Nephron (organoid): ENCODE data around the gene DAB2.

Experiments
- H3K27ac Mint-ChIP-seq, 3 experiments: 2 replicates each; pipeline ENCODE4 v1.8.0; 2020; ENCODE audit warnings: mixed read lengths in 3 of 3, mild to moderate bottlenecking in 2 of 3, moderate library complexity in 1 of 3
- H3K27me3 Mint-ChIP-seq: 2 replicates; pipeline ENCODE4 v1.8.0; 2021; ENCODE audit warnings: low read depth, mild to moderate bottlenecking, moderate library complexity, mixed read lengths
- H3K36me3 Mint-ChIP-seq: 2 replicates; pipeline ENCODE4 v1.8.0; 2020; ENCODE audit warnings: low read depth, mixed read lengths
- H3K4me1 Mint-ChIP-seq: 2 replicates; pipeline ENCODE4 v1.8.0; 2020; ENCODE audit warnings: mixed read lengths
- H3K4me3 Mint-ChIP-seq, 3 experiments: 2 replicates each; pipeline ENCODE4 v1.8.0; 2020; ENCODE audit warnings: mild to moderate bottlenecking in 3 of 3, mixed read lengths in 3 of 3, moderate library complexity in 2 of 3
- H3K9me3 Mint-ChIP-seq: 2 replicates; pipeline ENCODE4 v1.8.0; 2020; ENCODE audit warnings: mixed read lengths
- TF ChIP-seq, protein P1 (sequence below), 3 experiments: fragments of 200-600 bp; sonication (generic); IDR thresholded peaks; one replicate each; pipeline ENCODE4 v1.5.0; 2021; ENCODE audit warnings: antibody characterized with exemption in 3 of 3; ENCODE audit not compliant: unreplicated experiment in 3 of 3

DAB2 gene

DNA sequence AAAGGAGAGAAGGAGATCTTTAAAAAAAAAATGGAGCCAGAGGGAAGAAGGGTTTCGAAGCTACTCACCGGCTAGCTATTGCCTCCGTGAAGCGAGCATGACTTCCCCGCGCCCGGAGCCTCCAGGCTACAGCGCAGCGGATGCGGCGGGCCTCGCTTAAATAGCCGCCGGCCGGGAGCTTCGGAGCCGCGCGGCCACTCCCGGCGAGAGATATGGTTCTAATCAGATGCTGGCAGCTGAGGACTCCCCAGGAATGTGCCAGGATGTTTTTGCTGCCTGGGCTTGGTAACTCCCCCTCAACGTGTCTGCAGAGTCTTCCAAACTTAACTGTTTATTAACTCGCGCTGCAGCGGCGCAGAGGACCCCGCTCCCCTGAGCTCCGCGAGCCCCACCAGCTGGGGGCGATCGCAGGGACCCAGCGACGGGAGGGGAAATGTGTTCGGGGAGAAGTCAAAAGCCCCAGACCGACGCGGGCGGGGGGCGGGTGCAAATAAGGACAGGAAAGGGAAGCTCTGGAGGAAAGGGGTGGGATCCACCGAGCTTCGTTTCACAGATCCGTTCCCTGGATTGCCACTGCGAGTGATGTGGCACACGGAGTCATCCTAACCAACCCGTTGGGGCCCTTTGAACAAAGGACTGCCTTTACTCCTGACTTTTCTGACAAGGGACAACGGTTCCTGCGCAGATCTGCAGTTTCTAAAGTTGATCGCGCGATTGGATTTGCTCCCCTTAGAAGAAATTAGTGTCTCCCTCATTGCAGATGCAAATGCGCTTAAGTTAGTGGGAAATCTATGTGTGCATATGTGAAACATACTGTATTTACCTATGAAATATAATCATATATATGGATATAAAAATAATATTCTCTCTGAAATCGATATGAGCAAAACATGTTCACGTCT is at the start of gene DAB2:
Gene DAB2, minus strand, starts transcription at position 245 of the 902 bp plus-strand sequence. CDS start 30,660 bp downstream, outside the sequence.
- Mint-ChIP-seq H3K4me3 (peak within 1 kb of the TSS; percentile 87 to 99 (median 95)), H3K36me3 (no peaks in the 10 kb centered on the region), H3K27ac (peak within 1 kb of the TSS; percentile 83 to 96 (median 85)), H3K27me3 (no peaks in the 10 kb centered on the region), H3K4me1 (peaks cover 52% of the 10 kb centered on the region), H3K9me3 (no peaks in the 10 kb centered on the region)
- TF ChIP-seq, protein P1, sequence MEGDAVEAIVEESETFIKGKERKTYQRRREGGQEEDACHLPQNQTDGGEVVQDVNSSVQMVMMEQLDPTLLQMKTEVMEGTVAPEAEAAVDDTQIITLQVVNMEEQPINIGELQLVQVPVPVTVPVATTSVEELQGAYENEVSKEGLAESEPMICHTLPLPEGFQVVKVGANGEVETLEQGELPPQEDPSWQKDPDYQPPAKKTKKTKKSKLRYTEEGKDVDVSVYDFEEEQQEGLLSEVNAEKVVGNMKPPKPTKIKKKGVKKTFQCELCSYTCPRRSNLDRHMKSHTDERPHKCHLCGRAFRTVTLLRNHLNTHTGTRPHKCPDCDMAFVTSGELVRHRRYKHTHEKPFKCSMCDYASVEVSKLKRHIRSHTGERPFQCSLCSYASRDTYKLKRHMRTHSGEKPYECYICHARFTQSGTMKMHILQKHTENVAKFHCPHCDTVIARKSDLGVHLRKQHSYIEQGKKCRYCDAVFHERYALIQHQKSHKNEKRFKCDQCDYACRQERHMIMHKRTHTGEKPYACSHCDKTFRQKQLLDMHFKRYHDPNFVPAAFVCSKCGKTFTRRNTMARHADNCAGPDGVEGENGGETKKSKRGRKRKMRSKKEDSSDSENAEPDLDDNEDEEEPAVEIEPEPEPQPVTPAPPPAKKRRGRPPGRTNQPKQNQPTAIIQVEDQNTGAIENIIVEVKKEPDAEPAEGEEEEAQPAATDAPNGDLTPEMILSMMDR (IDR thresholded peaks at IDR 0.05; ENCODE audit: unreplicated experiment in 3 of 3) = peak; percentile 56 to 68 (median 65)

DNA sequence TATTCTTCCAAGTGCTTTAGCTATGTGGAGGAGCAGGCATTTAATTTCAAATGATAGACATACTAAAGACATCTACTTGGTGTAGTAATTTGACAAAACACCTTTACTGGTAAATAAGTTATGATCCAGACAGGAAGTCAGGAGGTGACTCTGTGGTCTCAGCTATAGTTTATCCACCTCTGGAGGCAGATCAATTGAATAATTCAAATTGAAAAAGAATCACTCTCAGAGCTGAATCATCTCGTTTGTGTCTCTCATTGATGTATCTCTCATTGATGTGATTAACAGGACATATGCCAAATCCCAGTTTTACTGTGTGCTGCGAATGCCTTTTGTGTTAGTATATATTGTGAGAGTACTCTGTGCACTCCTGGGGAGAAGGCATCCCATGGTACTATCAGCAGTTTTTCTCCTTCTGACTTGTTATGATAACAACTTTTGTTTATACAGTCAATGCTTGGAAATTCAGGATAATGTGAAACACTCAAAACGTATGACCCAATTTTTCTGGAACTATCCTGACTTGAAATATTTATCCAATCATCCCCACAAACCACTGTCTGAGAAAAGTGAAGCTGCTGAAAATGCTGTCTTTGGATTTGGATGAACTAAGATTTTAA is 48.5 kb upstream of the DAB2 start:
- no peaks in the 10 kb centered on the region for H3K9me3 Mint-ChIP-seq
- H3K27me3 Mint-ChIP-seq = no peaks in the 10 kb centered on the region
- H3K36me3 Mint-ChIP-seq = no peaks in the 10 kb centered on the region
- peaks cover 31% of the 10 kb centered on the region for H3K4me1 Mint-ChIP-seq
- no peak overlapping the region for H3K4me3 Mint-ChIP-seq
- TF ChIP-seq, protein P1 (IDR thresholded peaks at IDR 0.05; ENCODE audit: unreplicated experiment in 3 of 3) = no peak
- H3K27ac Mint-ChIP-seq = no peak overlapping the region

DNA sequence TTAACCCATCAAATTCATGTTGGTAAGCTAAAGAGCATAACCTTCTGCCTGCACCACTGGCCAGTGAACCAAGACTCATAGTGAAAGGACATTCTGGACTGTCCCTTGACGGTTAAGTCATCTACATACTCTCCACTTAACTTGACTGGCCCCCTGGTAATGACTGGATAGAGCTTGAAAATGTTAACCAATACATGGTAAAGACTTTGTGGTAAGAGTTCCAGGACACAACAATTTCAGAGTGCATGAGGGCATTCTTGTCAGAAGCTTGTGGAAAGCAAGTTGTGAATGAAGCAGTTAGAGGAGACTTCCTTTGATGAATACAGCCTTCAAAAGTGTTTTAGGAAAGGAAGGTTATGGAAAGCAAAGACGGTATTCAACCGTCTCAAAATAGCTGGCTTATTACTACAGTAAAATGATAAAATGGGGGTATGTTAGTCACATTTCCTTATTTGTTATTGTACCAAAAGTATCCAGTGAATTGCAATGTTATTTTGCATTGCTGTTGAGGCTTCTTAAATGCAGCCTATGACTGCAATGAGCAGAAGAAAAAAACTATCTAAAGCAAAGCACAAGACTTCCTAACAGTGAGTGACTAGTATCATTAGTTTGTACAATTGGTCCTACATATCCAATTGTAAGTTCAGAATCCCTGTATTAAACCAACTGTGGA is 47.2 kb upstream of the DAB2 start:
- Mint-ChIP-seq H3K27ac (no peak overlapping the region), H3K4me3 (no peak overlapping the region), H3K27me3 (no peaks in the 10 kb centered on the region), H3K4me1 (peaks cover 25% of the 10 kb centered on the region), H3K9me3 (no peaks in the 10 kb centered on the region), H3K36me3 (no peaks in the 10 kb centered on the region)
- TF ChIP-seq, protein P1 (IDR thresholded peaks at IDR 0.05; ENCODE audit: unreplicated experiment in 3 of 3) = no peak

DNA sequence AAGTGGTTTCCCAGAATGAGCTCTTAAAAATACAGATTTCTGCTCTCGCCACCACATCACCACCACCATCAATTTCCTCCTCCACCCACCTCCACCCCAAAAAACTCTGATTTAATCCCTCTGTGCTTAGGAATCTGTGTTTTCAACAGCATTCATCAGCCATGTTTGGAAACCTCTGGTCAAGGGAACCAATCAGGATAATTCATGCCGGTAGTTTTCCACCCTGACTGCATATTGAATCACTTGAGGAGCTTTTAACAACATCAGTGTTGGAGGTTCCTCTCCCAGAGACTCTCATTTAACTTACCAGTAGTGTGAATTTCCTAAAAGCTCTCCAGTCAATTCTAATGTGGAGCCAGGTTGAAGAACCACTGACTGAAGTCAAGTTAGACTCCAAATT is 46.0 kb upstream of the DAB2 start:
- Mint-ChIP-seq H3K27ac (no peak overlapping the region), H3K4me3 (no peak overlapping the region), H3K36me3 (no peaks in the 10 kb centered on the region), H3K27me3 (no peaks in the 10 kb centered on the region), H3K4me1 (peaks cover 15% of the 10 kb centered on the region), H3K9me3 (no peaks in the 10 kb centered on the region)
- TF ChIP-seq, protein P1 (IDR thresholded peaks at IDR 0.05; ENCODE audit: unreplicated experiment in 3 of 3) = no peak

DNA sequence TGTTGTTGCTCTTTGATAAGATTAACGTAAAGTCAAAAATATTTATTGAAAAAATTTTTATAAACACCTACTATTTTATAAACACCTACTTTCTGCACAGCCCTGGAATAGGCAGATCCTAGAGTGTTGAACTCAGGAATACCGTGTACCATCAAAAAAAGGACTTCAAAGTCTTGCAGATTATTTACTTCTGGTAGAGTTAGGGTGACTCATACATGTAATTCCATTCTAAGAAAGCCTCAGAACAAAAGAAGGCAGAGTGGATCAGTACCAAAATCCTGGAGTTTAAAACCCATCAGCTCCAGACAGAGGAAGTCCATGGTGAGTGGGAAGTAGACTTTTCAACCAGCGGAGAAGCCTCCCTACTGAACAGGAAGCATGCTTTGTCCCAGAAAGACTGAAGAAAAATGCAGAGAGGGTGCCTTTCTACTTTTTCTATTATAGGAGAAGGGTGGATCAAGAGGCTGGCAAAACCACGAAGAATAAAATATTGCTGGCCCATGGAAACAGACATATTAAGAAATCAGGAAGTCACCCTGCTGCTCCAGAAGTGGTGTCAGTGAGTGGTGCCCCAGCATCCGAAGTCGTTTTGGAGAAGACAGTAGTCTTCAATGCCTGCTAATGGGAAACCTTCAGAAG is 45.1 kb upstream of the DAB2 start:
- H3K36me3 Mint-ChIP-seq = no peaks in the 10 kb centered on the region
- TF ChIP-seq, protein P1 (IDR thresholded peaks at IDR 0.05; ENCODE audit: unreplicated experiment in 3 of 3) = no peak
- H3K4me1 Mint-ChIP-seq = peaks cover 6% of the 10 kb centered on the region
- no peaks in the 10 kb centered on the region for H3K9me3 Mint-ChIP-seq
- no peaks in the 10 kb centered on the region for H3K27me3 Mint-ChIP-seq
- H3K27ac Mint-ChIP-seq = no peak overlapping the region
- no peak overlapping the region for H3K4me3 Mint-ChIP-seq
